GM21390 (cell line): Measurements from ENCODE around the gene TMEM82.

Experiments used
- ATAC-seq: cut with Tn5 transposase; IDR thresholded peaks from one replicate; pipeline ENCODE4 v1.9.1; 2021; ENCODE audit not compliant: unreplicated experiment

TMEM82 gene

DNA sequence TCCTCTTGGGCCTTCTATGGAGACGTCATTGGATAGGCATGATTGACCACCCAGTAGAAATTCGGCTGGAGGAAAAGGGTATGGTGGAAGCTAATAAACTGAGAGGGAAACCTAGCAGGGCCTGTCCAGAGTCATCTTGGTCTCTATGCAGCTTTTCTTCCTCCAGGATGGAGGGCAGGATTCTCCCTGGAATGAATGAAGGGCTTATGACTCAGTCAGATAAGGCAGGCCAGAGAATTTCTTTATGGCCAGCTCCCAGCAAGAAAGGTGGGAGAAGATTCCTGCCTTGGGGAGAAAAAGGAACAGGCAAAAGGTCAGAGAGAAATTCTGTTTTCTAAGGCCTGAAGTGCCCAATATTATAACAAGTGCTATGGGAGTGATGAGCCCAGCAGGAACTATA lies 33.4 kb downstream of the TMEM82 start:
- no peak for ATAC-seq

DNA sequence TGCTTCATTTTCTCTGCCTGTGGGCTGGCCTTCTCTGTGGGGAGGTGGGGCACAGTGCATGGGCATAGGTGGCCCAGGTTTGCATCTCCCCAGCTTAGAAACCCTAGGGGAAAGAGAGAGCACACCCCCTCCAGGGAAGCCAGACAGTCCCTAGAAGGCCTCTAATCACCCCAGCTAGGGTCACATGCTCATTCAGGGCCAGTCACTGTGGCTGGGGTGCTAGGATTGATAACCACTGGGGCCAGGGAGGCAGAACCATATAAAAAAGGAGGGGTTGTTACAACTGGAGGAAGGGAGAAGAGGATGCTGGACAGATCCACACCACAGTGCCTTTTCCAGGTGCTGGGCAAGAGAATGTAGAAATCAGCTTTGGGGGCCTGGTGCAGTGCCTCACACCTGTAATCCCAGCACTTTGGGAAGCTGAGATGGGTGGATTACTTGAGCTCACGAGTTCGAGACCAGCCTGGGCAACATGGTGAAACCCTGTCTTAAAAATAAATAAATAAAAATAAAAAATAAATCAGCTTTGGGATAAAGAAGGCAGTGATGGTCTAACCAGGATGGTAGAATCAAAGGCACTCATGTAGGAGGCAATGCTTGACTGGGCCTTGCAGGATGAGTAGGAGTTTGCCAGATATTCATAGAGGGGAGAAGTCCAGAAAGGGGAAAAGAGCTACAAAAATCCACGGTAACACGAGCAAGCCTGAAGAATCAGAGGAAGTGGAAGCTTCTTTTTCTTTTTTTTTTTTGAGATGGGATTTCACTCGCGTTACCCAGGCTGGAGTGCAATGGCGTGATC lies 35.8 kb downstream of the TMEM82 start:
- no peak for ATAC-seq

DNA sequence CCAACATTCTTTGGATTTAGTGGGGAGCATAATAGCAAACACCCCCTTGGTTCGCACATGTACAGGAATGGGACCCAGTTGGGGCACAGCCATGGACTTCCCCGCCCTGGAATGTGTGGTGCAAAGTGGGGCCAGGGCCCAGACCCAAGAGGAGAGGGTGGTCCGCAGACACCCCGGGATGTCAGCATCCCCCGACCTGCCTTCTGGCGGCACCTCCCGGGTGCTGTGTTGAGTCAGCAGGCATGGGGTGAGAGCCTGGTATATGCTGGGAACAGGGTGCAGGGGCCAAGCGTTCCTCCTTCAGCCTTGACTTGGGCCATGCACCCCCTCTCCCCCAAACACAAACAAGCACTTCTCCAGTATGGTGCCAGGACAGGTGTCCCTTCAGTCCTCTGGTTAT lies 43.4 kb downstream of the TMEM82 start:
- no peak for ATAC-seq

DNA sequence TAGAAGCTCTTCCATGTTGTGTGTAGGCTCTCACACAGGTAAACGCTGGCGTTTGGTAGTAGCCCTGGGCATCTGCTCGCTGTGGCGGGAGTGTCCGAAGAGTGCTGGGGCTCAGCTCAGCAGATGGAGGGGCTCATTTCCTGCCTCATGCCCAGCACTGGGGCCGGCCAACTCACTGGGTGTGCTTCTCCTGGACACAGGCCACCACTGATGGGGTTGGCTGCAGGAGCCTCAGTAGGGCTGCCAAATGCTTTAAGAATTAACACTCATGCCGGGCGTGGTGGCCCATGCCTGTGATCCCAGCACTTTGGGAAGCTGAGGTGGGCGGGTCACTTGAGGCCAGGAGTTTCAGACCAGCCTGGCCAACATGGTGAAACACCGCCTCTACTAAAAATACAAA lies 44.3 kb downstream of the TMEM82 start:
- no peak for ATAC-seq

DNA sequence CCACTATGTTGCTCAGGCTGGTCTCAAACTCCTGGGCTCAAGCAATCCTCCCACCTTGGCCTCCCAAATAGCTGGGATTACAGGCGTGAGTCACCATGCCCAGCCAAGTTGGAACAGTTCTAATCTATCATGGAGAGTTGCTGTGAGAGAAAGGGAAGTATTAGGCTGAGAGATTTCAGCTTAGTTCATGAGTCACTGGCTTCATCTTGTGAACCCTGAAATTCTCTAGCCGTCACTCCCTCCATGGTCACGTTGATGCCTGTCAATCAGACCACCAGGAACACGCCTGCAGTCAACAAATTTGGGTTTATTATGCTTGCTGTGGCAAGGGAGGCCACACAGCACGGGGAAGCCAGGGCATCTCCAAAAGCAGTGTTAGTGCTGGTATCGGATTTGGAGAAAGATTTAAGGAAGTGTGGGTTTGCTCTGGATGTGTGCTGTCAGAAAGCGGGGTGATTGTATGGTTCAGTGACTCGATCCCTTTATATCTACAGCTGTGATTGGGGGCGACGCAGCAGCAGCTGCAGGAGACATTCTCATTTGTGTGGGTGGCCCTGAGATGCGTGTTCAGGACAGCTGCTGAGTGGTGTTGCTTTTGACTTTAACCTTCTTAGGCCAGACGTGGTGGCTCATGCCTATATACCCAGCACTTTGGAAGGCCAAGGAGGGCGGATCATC lies 46.5 kb downstream of the TMEM82 start:
- ATAC-seq, result no peak

DNA sequence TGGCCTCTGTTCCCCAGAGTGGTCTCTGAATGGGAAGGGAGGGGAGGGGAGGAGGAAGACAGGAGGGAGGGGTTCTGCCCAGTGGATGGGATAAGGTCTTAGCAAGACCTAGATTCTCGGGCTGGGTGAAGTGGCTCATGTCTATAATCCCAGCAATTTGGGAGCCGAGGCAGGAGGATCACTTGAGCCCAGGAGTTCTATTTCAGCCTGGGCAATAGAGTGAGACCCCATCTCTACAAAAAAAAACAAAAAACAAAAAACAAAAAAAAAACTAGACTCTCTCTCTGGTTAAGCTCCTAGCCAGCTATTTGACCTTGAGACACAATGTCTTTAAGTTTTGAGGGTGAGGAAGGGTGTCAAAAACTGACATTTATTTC lies 53.8 kb downstream of the TMEM82 start:
- ATAC-seq, result no peak
